Cerebellar nuclear complex (tissue), 1 donor: Measurements from ENCODE around the gene SWI5.

Experiments
- DNase-seq, 2 experiments: peaks; one replicate each; lab custom pipeline; 2025; lab: John Stamatoyannopoulos, UW

Gene SWI5

DNA sequence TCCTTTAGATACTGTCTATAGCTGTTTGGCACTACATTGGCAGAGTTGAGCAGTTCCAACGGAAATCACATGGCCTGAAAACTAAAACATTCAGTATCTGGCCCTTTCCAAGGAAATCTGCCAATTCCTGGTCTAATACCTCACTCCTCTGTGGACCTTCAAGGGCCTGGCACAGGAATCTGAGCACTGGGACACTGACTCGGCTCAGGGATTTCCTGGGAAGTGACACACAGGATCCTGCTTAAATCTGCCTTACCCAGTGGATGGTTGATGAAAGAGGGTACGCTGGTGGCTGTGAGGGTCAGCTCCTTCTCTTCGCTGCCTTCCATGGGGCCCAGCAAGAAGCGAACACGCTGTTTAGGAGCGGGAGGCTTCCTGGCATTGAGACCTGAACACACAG, 45.3 kb downstream of the SWI5 start:
- no peak for DNase-seq

DNA sequence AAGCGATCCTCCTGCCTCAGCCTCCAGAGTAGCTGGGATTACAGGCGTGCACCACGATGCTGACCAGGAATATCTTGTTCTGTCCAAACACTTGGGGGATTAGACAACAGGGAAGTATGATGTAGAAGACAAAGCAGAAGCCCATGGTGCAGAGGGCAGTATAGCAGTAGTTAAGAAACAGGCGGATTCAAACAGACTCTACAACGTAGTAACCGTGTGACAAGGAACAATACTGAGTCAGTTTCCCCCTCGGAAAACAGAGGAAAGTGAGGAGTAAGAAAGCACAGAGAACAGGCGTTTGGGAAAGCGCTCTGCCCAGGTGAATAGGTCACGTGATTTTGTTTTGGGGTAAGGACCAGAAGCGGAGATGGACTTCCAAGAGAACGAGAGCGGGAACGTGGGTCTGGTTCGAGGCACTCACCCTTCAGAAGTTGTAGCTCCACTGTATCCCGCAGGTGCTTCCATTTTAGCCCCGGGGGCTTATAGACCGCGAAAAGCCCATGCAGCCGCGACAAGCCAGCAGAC, 45.9 kb downstream of the SWI5 start:
- DNase-seq: no peak

DNA sequence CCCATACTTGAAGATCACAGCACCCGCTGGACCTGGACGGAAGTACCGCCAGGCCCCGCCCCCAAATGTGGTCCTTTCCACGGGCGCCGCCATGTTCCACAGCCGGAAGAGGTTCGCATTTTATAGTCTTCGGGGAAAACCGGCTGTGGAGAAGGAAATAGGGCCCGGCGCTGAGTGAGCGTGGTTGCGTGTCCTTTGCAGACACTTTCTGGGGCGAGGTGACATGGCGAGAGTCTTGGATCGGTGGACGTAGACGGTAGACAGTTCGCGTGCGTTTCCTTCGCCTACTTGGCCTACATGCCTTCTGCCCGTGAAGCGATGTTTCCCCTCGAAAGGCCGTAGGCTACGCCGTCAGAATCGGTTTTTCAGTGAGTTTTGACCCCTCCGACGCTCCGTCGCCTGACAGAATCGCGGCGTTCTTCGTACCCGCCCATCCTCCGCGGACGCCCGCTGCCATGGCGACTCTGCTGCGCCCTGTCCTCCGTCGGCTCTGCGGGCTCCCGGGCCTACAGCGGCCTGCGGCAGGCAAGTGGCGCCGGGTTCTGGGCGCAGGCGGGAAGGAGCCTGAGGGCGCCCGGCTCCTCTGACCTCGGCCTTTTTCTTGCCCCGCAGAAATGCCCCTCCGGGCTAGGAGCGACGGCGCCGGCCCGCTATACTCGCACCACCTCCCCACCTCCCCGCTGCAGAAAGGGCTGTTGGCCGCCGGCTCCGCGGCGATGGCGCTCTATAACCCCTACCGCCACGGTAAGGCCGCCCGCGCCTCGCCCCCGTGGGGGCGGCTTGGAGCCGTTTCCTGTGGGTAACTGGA, 46.5 kb downstream of the SWI5 start, which contains the start of the genes COQ4 and TRUB2:
COQ4 (plus strand) TSS at position 436 of the 808 bp plus-strand sequence; CDS start at position 456, 20 bp downstream.
TRUB2 (minus strand) TSS at position 44 of the 808 bp plus-strand sequence; CDS start at position 5, 39 bp downstream.
- DNase-seq: peak; percentile 31 to 66

DNA sequence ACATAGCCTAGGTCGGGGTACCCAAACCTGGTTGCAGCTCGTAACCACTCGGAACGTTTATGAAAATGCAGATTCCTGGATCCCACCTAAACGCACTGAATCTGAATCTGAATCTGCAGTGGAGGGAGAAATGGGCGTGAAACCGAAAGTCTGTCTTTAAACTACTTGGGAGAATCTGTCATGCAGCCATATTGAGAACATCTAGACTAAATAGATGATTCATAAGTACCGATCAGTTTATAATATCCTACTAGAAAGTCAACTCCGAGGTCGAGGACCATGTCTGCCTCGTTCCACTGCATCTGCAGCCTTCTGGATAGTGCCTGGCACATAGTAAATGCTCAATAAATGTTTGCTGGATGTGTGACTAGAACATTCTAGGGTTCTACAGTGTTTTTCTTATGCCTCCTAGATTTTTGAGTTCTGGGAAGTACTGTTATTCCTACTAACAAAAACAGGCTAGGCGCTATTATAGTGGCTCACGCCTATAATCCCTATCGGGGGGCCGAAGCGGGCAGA, 47.2 kb downstream of the SWI5 start:
- DNase-seq: no peak

DNA sequence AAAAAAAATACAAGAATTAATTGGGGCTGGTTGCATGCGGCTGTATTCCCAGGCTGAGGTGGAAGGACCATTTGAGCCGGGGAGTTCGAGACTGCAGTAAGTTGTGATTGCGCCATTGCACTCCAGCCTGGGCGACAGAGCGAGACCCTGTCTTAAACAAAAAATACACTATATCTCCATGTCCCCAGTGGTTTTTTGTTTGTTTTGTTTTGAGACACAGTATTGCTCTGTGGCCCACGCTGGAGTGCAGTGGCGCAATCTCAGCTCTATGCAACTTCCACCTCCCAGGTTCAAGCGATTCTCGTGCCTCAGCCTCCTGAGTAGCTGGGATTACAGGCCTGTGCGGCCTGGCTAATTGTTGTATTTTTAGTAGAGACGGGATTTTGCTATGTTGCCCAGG, 47.7 kb downstream of the SWI5 start:
- no peak for DNase-seq

DNA sequence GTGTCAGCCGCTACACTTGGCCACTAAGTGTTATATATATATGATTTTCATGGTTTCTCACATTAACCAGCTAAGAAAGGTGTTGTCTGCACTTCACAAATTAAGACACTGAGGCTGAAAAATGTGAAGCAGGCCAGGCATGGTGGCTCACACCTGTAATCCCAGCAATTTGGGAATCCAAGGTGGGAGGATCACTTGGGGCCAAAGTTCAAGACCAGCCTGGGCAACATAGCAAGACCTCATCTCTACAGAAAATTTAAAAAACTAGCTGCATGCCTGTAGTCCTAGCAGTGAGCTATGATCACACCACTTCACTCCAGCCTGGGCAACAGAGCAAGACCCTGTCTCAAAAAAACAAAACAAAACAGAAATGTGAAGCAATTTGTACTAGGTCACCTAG, 48.3 kb downstream of the SWI5 start:
- DNase-seq: no peak

DNA sequence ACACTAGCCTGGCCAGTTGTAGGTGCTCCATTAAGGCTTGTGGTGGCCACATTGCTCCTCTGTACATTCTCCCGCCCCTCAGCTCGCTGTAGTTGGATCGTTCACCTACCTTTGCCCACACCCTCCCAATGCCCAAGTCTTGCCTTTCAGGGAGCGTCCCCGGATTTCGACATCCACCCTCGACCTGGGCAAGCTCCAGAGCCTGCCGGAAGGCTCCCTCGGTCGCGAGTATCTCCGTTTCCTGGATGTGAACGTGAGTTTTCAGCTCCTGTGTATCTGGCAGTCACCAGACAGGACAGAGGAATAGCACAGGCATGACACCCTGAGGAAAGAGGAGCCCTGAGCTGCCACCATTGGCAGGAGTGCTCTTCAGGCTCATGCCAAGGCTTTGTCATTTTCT, 49.6 kb downstream of the SWI5 start:
- no peak for DNase-seq

DNA sequence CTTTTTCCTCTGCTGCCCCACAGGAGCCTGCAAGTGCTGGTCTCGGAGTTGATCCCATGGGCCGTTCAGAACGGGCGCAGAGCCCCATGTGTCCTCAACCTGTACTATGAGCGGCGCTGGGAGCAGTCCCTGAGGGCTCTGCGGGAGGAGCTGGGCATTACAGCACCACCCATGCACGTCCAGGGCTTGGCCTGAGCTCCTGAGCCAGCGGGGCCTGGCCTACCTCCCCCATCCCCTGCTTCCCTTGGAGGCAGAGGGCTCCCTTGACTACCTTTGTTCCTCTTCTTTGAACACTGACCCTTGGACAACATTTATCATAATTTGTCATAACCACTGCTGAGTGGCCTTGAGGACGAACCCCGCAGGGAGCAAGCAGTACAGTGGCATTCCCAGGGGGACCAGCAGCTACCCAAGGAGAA, 57.4 kb downstream of the SWI5 start:
- no peak for DNase-seq

DNA sequence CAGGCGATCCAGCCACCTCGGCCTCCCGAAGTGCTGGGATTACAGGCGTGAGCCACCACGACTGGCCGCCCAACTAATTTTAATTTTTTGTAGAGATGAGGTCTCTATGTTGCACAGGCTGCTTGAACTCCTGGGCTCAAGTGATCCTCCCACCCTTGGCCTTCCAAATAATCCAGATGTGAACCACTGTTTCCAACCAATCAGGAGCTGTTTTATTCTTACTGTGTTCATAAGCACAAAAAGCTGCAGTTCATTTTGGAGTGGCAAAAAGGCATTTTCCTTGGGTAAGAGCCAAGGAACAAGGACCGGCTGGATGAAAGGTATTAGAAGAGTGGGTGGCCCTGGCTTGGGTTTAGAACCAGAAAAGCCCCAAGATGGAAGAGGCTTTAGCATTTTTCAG, 59.1 kb downstream of the SWI5 start:
- DNase-seq: no peak

DNA sequence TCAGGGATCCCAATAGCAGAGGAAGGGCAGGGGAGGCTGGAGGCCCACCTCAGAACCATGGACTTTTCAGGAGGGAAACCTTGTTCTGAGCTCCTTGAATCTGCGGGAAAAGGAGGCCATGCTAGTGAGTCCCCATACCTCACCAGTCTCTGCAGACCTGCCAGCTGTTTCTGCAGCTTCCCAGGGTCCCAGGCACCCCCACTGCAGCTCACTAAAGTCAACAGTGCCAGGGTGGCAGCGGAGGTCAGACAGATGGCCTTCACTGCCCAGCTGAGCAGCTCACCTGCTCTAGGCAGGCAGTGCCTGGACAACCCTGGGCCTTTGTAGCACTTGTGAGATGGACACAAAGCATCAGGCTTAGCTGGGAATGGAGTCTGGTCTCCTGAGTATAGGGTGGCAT, 59.8 kb downstream of the SWI5 start:
- DNase-seq: no peak

DNA sequence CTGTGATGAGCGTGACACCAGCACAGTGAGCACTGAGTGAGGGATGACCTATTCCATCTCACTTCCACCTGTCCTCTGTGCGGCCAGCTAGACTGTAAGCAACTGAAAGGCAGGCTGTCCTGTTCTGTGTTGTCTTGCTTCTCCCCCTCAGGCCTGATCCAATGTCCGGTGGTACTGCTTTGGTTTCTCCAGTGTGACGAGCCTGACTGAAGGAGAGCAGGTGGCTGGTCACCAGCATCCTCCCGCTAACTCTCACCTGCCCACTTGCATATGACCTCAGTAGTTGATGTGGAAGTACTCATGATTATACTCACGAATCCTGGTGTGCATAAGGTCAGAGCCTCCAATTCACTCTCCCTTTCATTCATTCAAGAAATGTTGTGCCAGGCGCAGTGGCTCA, 61.9 kb downstream of the SWI5 start:
- DNase-seq: no peak
